ENCODE measurements around the gene MIEF2.

The MIEF2 gene

DNA sequence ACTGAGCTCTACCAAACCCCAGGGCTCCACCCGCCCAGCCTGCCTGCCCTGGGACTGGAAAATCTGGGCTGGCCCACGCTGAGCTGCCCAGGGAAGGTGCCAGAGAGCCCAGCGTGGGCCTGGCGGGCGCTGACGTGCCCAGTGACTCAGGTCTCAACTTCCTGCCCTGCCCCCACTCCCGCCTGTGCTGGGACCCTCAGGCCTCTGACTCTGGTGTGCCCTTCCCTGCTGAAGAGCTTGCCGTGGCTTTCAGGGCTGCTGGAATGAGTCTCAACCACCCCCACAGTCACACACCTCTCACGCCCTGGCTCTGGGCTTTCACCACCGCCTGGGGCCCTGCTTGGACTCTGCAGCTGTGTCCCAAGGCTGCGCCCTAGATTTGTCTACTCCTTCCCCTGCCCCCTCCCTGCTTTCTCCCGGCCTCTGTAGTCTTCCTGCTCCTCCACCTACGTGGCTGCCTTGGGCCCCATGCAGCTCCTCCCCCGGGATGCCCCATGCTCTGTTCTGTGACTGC, 24.7 kb upstream of the MIEF2 start:
- DNase-seq, result no peak

DNA sequence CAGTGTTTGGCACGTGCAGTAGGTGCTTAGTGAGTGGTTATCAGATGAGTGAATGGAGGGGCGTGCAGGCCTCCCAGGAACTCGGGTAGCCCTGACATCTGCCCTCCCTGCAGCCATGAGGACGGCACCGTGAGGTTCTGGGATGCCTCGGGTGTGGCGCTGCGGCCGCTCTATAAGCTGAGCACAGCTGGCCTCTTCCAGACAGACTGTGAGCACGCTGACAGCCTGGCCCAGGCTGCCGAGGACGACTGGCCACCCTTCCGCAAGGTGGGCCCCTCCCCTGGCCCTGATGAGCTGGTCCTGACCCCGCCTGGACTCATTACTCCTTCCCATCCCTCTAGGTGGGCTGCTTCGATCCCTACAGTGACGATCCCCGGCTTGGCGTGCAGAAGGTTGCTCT, 24.0 kb upstream of the MIEF2 start:
- no peak for DNase-seq

DNA sequence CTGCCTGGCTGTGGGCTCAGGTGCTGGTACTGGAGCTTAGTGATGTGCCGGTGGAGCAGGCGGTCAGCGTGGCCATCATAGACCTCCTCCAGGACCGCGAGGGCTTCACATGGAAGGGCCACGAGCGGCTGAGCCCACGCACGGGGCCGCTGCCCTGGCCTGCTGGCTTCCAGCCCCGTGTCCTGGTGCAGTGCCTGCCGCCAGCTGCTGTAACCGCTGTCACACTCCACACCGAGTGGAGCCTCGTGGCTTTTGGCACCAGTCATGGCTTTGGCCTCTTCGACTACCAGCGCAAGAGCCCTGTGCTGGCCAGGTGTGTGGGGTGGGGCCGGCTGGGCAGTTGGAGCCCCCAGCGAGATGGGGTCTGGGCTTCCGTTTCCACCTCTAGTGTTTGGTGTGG, 23.0 kb upstream of the MIEF2 start:
- no peak for DNase-seq

DNA sequence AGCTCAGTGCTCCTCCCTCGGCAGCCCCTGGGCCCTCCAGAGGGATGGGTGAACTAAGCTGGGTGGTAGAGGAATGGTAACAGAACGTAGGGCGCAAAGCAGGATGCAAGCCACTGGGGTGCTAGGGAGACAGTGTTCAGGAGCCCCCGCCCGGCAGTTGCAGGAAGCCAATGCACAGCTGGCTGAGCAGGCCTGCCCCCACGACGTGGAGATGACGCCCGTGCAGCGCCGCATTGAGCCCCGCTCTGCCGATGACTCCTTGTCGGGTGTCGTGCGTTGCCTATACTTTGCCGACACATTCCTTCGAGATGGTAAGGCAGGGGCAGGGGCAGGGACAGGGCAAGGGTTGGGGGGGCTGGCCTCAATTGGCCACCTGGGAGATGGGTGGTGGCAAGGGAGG, 22.2 kb upstream of the MIEF2 start:
- no peak for DNase-seq

DNA sequence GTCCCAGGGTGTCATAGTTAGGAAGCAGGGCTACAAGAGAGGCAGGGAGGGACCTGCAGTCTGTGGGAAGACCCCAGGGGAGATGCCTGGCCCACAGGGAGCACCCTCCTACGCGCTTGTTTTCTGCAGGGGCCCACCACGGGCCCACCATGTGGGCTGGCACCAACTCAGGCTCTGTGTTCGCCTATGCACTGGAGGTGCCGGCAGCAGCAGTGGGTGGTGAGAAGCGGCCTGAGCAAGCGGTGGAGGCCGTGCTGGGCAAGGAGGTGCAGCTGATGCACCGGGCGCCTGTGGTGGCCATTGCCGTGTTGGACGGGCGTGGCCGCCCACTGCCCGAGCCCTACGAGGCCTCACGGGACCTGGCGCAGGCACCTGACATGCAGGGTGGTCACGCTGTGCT, 20.0 kb upstream of the MIEF2 start:
- DNase-seq, result no peak

DNA sequence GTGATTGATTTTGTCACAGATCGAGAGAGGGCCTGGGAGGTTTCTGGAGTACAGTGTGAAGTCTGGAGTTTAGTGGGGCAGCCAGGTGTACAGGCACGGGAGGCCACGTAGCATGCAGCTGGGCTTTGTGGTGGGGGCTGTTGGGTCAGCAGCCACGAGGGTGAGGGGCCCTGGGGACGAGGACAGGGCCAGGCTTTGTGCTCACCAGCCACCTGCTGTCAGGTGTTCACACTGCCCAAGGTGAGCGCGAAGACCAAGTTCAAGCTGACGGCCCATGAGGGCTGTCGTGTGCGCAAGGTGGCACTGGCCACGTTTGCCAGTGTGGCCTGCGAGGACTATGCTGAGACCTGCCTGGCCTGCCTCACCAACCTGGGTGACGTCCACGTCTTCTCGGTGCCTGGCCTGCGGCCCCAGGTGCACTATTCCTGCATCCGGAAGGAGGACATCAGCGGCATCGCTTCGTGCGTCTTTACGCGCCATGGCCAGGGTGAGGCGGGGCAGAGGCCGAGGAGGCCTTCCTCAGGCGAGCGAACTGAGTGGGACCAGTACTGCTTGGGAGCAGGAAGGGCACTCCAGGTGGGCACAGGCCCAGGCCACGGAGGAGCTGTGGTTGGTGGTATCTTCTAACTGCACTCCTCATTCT, 19.1 kb upstream of the MIEF2 start:
- no peak for DNase-seq

DNA sequence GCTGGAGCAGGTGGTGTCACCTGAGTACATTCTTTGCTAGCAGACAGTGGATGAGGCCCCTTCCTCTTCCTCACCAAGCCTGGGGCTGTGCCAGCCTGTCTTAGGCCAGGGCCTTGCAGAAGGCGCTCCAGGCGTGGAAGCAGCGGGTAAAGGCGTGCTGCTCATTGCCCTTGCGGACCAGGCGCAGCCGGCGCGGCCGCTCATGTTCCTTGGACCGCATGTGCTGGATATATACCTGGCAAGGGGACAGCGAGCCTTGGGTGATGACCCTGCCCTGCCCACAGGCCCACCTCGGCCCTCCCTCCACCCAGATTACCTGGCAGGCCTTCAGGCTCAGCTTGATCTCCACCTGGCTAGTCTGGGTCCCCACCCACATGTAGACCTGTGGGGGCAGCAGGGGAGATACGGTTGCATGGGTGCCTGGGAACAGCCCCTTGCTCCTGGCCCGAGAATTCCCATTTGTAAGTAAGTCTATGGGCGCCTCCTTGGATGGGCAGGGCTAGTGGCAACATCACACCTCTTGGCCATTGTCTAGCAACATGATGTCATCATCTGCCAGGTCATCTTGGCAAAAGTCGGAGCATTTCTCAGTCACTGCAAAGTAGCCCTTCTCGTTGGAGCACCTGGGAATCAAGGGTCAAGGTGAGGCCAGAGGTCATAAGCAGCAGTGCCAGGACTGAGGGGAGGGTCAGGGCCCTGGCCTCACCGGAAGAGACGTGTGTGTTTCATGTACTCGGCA, 15.3 kb upstream of the MIEF2 start:
- no peak for DNase-seq

DNA sequence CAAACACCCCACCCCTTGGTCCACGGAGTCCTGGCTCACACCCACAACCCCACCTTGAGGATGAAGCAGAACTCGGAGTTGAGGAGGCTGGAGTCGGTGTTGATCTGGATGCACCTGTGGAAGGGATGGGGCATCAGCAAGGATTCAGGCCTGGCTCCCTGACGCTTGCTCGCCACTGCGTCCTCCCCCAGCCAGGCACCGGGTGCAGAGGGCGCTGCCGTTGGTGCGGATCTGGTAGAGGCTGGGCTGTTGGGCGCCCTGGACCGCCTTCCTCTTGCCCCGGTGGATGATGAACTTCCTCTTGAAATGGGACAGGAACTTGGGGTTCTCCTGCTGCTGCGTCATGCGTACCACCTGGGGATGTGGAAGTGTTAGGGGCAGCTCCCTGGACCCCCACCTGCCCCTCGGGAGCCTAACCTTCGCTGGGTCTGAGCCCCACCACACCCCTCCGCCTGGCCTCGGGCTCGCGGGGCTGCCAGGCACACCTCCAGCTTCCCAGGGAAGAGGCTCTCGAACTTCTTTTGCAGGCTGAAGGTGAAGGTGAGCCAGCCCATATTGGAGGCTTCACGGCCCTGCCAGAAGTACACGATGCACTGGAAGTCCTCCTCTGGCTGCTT, 14.2 kb upstream of the MIEF2 start:
- DNase-seq, result no peak

DNA sequence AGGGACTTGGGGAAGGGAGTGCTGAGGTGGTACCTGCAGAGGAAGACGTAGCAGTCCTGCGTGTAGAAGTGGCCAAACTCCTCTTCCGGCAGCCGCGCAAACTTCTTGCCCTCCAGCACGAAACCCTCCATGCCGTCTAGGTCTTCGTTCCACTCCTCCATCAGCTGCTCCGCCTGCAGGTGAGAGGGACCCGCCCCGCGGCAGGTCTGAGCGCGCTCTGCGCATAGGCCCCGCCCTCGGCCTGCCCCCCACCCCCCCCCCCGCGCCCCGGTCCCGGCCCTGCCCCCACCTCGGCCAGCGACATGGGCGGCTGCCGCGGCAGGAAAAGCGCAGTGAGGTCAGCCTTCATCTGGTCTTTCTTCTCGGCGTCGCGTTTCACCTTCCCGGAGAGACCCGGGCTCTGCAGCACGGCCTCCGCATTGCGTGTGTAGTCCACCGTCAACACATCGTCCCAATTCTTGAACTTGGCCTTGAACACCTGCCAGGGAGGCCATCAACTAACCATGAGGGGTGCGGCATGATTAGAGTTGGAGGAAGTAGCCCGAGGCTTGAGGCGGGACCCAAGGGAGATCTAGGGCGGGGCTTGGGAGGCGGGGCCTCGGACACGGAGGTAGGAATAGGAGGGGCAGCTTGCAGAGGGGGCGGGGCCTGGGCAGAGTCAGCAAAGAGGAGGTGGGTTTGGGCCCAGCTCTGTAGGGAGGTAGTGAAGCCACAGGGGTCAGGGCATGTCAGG, 13.4 kb upstream of the MIEF2 start:
- peak; percentile 44 for DNase-seq

GRCh38 chr17:18247613-18248001, 12.9 kb upstream of the MIEF2 start:
- DNase-seq, result no peak

DNA sequence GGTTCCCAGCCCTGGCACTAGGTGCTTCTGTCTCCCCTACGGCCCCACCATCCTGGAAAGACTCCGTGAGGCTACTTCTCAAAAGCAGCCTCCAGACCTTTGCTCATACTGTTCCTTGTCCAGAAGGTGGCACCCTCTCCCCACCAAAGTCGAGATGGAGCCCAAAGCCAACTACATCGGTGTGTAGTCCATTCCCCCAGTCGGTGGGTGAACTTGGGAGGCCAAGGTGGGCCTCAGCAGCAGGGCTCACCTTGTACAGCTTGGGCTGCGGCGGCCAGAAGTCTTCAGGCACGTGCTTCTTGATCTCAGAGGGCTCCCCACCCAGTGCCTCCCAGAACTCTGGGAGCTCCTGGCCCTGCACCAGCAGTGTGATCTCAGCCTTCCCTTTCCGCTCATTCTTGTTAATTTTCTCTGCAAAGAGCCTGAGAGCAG, 12.1 kb upstream of the MIEF2 start:
- peak; percentile 81 for DNase-seq

GRCh38 chr17:18248811-18249210, 11.7 kb upstream of the MIEF2 start:
- DNase-seq, result no peak

DNA sequence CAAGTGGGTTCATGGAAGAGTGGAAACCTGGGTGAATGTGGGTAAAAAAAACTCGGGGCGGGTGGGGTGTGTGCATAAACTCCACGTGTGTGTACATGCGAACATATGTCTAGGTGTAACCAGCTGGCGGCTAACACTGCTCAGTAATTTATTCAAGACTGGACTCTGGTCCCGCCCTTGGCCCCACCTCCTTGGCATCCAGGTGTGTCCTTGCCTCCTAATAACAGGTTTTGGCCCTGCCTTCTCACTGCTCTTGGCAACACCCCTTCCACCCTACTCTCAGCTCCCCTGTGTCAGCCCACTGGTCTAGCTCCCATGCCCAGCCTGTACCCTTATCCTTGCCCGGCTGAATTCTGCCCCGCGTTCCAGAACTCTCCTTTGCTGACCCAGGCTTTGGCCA, 10.2 kb upstream of the MIEF2 start:
- no peak for DNase-seq

GRCh38 chr17:18250708-18251107, 9.8 kb upstream of the MIEF2 start:
- no peak for DNase-seq

DNA sequence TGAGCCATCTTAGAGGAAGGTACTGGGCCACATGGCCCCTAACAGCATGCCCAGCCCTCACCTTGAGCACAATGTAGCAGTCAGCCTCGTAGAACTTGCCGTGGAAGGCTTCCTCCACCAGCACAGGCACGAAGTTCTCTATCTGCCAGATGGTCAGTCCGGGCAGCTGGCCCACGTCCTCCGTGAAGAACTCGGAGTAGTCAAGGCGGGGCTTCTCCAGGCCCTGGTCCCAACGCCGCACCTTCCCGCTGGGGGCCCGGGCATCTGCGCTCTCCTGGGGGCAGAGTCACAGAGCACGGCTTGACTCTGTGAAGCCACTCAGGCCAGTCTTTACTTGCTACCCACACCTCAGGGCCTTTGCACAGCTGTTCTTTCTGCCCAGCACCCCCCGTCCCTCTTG, 9.3 kb upstream of the MIEF2 start:
- DNase-seq, result no peak

DNA sequence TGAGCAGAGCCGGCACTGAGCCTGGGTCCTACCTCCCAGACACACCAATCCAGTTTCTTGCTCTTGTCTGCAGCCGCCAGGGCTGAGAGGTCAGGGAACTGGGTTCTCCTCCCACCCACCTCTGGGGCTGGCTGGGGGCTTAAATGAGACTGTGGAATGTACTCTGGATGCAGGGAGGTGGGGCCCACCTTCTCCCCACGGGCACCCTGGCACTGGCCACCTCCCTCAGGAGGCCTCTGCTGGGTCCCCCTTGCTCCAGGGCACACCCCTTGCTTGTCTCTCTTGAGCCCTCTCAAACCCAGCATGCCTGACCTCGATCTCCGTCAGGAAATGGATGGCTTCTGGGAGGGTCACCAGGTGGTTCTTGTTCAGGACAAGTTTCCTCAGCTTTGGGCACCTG, 8.3 kb upstream of the MIEF2 start:
- DNase-seq, result no peak

- DNase-seq, result no peak
Observed at GRCh38 chr17:18253187-18253884, 7.1 kb upstream of the MIEF2 start.

- no peak for DNase-seq
Observed at GRCh38 chr17:18253947-18254821, 6.3 kb upstream of the MIEF2 start.

GRCh38 chr17:18254888-18255649, 5.4 kb upstream of the MIEF2 start:
- no peak for DNase-seq

DNA sequence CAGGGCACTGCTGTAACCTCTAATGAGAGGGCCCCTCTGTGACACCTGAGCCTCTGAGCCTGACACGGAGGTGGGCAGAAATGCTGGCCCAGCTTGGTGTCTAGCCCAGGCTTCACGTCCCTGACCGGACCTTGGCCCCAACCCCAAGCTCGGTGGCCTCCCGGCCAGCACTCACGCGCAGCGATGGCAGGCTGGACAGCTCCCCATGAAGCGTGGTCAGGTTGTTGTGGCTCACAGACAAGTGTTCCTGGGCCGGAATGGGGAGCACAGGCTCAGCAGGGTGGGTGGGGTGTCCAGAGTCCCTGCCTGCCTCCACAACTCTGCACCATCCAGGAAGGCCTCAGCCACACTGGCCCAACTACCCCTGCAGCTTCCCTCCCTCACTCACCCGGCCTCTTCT, 4.1 kb upstream of the MIEF2 start:
- no peak for DNase-seq

- DNase-seq, result no peak
Observed at GRCh38 chr17:18256776-18257175, 3.7 kb upstream of the MIEF2 start.
